ENCODE measurements around the gene TESPA1.
"Not testable (repeated sequence)": the region's sequence is repeated elsewhere in the genome, so short reads cannot be mapped to it uniquely, and the experiment has no call there.

Gene TESPA1

GRCh38 chr12:54943292-54943691 is 41.3 kb downstream of the TESPA1 start:
- not testable (repeated sequence) for H3K27ac ChIP-seq (ENCODE audit: low read depth, low read length); H3K36me3 ChIP-seq (ENCODE audit: control insufficient read depth, insufficient read depth, low read length); H3K27me3 ChIP-seq (ENCODE audit: control insufficient read depth, insufficient read depth, low read length); H3K9ac ChIP-seq (ENCODE audit: low read length); H3K4me3 ChIP-seq (ENCODE audit: low read depth, low read length)
- peaks cover 12% of the 10 kb centered on the region; the same call in 1 of the 2 replicates for H3K9me3 ChIP-seq (ENCODE audit: control insufficient read depth, insufficient read depth, low read depth, low read length)
- peaks cover 12% of the 10 kb centered on the region for H3K4me1 ChIP-seq (ENCODE audit: control insufficient read depth, insufficient read depth, low read length)

GRCh38 chr12:54941659-54942058 is 42.9 kb downstream of the TESPA1 start:
- Histone ChIP-seq H3K4me1 (ENCODE audit: control insufficient read depth, insufficient read depth, low read length) (peaks cover 12% of the 10 kb centered on the region), H3K27ac (ENCODE audit: low read depth, low read length) (no peak overlapping the region; the same call in 1 of the 2 replicates), H3K4me3 (ENCODE audit: low read depth, low read length) (no peak overlapping the region)

GRCh38 chr12:54940727-54941315 is 43.7 kb downstream of the TESPA1 start:
- Histone ChIP-seq H3K27me3 (ENCODE audit: control insufficient read depth, insufficient read depth, low read length) (no peaks in the 10 kb centered on the region), H3K9ac (ENCODE audit: low read length) (no peak overlapping the region), H3K4me3 (ENCODE audit: low read depth, low read length) (no peak overlapping the region), H3K27ac (ENCODE audit: low read depth, low read length) (no peak overlapping the region), H3K4me1 (ENCODE audit: control insufficient read depth, insufficient read depth, low read length) (peaks cover 12% of the 10 kb centered on the region), H3K9me3 (ENCODE audit: control insufficient read depth, insufficient read depth, low read depth, low read length) (peaks cover 9% of the 10 kb centered on the region; the same call in 1 of the 2 replicates), H3K36me3 (ENCODE audit: control insufficient read depth, insufficient read depth, low read length) (no peaks in the 10 kb centered on the region; the same call in 1 of the 2 replicates)

More at GRCh38 chr12:54941659-54942058, 42.9 kb downstream of the TESPA1 start:
- Histone ChIP-seq H3K27me3 (ENCODE audit: control insufficient read depth, insufficient read depth, low read length) (no peaks in the 10 kb centered on the region), H3K9me3 (ENCODE audit: control insufficient read depth, insufficient read depth, low read depth, low read length) (peaks cover 9% of the 10 kb centered on the region; the same call in 1 of the 2 replicates), H3K36me3 (ENCODE audit: control insufficient read depth, insufficient read depth, low read length) (no peaks in the 10 kb centered on the region; the same call in 1 of the 2 replicates), H3K9ac (ENCODE audit: low read length) (peak overlapping the region; percentile 2)

DNA sequence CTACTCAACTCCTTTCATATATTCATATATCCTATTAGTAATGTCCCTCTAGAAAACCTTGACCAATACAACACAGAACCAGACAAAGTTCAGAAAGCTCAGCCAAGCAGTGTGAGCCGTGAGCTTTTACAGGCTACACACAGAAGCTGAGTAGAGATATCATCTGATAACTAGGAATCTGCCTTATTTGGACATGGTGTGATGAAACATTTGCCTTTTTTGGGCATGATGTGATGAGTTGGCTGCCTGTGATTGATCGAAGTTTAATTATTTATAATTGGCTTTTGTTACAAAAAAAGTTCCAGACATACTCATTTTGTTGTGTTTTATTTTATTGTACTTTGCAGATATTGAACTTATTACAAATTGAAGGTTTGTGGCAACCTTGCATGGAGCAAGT is 46.6 kb downstream of the TESPA1 start:
- Histone ChIP-seq H3K4me1 (ENCODE audit: control insufficient read depth, insufficient read depth, low read length) (peaks cover 12% of the 10 kb centered on the region), H3K27ac (ENCODE audit: low read depth, low read length) (no peak overlapping the region), H3K9ac (ENCODE audit: low read length) (no peak overlapping the region), H3K4me3 (ENCODE audit: low read depth, low read length) (no peak overlapping the region), H3K9me3 (ENCODE audit: control insufficient read depth, insufficient read depth, low read depth, low read length) (0 out of 2 replicates have a peak, but pooled peaks cover under 1% of the 10 kb centered on the region), H3K27me3 (ENCODE audit: control insufficient read depth, insufficient read depth, low read length) (no peaks in the 10 kb centered on the region), H3K36me3 (ENCODE audit: control insufficient read depth, insufficient read depth, low read length) (no peaks in the 10 kb centered on the region)

DNA sequence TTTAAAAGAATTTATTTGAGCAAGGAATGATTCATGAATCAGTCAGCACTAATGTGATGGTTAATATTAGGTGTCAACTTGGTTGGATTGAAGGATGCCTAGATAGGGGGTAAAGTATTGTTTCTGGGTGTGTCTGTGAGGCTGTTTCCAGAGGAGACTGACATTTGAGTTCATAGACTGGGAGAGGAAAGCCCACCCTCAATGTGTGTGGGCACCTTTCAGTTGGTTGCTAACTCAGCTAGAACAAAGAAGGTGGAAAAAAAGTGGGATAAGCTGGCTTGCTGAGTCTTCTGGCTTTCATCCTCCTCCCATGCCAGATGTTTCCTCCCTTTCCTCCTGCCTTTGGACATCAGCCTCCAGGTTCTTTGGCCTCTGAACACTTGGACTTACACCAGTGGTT is 47.2 kb downstream of the TESPA1 start:
- no peak overlapping the region for H3K4me3 ChIP-seq (ENCODE audit: low read depth, low read length)
- H3K27ac ChIP-seq (ENCODE audit: low read depth, low read length) = no peak overlapping the region
- peaks cover 12% of the 10 kb centered on the region for H3K4me1 ChIP-seq (ENCODE audit: control insufficient read depth, insufficient read depth, low read length)
- no peaks in the 10 kb centered on the region for H3K36me3 ChIP-seq (ENCODE audit: control insufficient read depth, insufficient read depth, low read length)
- no peak overlapping the region for H3K9ac ChIP-seq (ENCODE audit: low read length)
- H3K9me3 ChIP-seq (ENCODE audit: control insufficient read depth, insufficient read depth, low read depth, low read length) = peaks cover 6% of the 10 kb centered on the region; the same call in 1 of the 2 replicates
- no peaks in the 10 kb centered on the region for H3K27me3 ChIP-seq (ENCODE audit: control insufficient read depth, insufficient read depth, low read length)

DNA sequence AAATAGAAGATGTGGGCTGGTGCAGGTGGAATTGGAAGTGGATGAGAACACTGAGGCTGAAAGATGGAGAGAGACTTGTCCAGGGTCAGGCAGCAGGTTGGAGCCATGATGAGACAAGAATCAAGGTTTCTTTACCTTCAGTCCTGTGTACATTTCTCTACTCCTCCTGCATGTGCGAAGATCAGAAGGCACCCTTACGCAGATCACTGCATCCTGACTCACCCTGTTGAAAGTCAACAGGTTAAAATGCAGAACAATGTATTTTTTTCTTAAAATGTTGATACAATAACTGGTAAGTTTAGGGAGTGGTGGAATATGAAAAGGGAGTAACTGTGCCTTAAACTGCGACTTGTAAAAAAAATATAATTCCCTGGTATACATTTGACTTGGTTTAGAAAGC is 47.8 kb downstream of the TESPA1 start:
- no peak overlapping the region for H3K9ac ChIP-seq (ENCODE audit: low read length)
- H3K4me1 ChIP-seq (ENCODE audit: control insufficient read depth, insufficient read depth, low read length) = peaks cover 5% of the 10 kb centered on the region; the same call in 1 of the 2 replicates
- H3K4me3 ChIP-seq (ENCODE audit: low read depth, low read length) = no peak overlapping the region
- no peaks in the 10 kb centered on the region for H3K36me3 ChIP-seq (ENCODE audit: control insufficient read depth, insufficient read depth, low read length)
- no peaks in the 10 kb centered on the region for H3K27me3 ChIP-seq (ENCODE audit: control insufficient read depth, insufficient read depth, low read length)
- no peak overlapping the region for H3K27ac ChIP-seq (ENCODE audit: low read depth, low read length)
- peaks cover 10% of the 10 kb centered on the region; the same call in 1 of the 2 replicates for H3K9me3 ChIP-seq (ENCODE audit: control insufficient read depth, insufficient read depth, low read depth, low read length)

GRCh38 chr12:54935235-54935951 is 49.2 kb downstream of the TESPA1 start:
- no peak overlapping the region for H3K27ac ChIP-seq (ENCODE audit: low read depth, low read length)
- H3K36me3 ChIP-seq (ENCODE audit: control insufficient read depth, insufficient read depth, low read length) = no peaks in the 10 kb centered on the region
- no peak overlapping the region for H3K4me3 ChIP-seq (ENCODE audit: low read depth, low read length)
- H3K4me1 ChIP-seq (ENCODE audit: control insufficient read depth, insufficient read depth, low read length) = no peaks in the 10 kb centered on the region
- H3K9ac ChIP-seq (ENCODE audit: low read length) = no peak overlapping the region
- no peaks in the 10 kb centered on the region for H3K27me3 ChIP-seq (ENCODE audit: control insufficient read depth, insufficient read depth, low read length)
- H3K9me3 ChIP-seq (ENCODE audit: control insufficient read depth, insufficient read depth, low read depth, low read length) = peaks cover 20% of the 10 kb centered on the region

DNA sequence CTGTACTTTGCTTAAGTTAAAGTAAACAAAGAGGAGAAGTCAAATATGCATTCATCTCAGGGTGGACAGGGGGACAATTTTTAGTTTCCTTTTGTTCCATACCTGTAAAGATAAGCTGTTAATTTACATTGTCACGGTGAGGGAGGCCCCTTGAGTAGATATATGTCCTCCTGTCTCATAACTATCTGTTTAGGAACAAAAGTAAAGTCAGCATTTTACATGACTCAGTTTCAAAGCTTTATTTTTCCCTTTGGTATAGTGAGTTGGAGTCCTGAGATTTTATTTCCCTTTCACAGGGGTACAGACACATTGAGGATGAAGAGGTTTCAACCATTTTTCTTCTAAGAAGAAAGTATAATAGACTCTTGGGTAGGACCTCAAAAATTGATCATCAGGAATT is 50.1 kb downstream of the TESPA1 start:
- peaks cover 30% of the 10 kb centered on the region for H3K9me3 ChIP-seq (ENCODE audit: control insufficient read depth, insufficient read depth, low read depth, low read length)
- no peaks in the 10 kb centered on the region for H3K36me3 ChIP-seq (ENCODE audit: control insufficient read depth, insufficient read depth, low read length)
- no peaks in the 10 kb centered on the region for H3K4me1 ChIP-seq (ENCODE audit: control insufficient read depth, insufficient read depth, low read length)
- no peak overlapping the region for H3K4me3 ChIP-seq (ENCODE audit: low read depth, low read length)
- H3K27me3 ChIP-seq (ENCODE audit: control insufficient read depth, insufficient read depth, low read length) = no peaks in the 10 kb centered on the region
- no peak overlapping the region for H3K27ac ChIP-seq (ENCODE audit: low read depth, low read length)
- H3K9ac ChIP-seq (ENCODE audit: low read length) = no peak overlapping the region

GRCh38 chr12:54933376-54933775 is 51.2 kb downstream of the TESPA1 start:
- Histone ChIP-seq H3K36me3 (ENCODE audit: control insufficient read depth, insufficient read depth, low read length) (no peaks in the 10 kb centered on the region), H3K9ac (ENCODE audit: low read length) (no peak overlapping the region), H3K27ac (ENCODE audit: low read depth, low read length) (no peak overlapping the region), H3K9me3 (ENCODE audit: control insufficient read depth, insufficient read depth, low read depth, low read length) (peaks cover 36% of the 10 kb centered on the region), H3K4me1 (ENCODE audit: control insufficient read depth, insufficient read depth, low read length) (no peaks in the 10 kb centered on the region), H3K27me3 (ENCODE audit: control insufficient read depth, insufficient read depth, low read length) (no peaks in the 10 kb centered on the region), H3K4me3 (ENCODE audit: low read depth, low read length) (no peak overlapping the region)

DNA sequence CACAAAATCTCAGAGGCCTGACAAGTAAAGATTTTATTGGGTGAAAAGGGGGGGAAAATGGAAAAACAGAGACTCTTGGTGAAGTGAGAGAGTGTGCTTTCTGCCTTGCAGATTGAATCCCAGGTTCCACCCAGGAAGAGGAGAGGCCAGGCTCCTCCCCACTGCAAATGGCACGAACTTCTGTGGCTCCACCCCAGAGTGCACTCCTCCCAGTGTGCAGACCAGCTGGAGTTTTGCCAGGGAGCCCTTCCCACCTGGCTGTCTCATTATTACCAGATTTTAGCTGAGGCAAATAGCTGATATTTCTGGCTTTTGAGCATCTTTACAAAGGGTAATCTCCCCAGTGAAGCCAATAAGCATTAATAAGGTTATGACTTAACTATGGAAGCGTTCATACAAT is 51.9 kb downstream of the TESPA1 start:
- Histone ChIP-seq H3K4me3 (ENCODE audit: low read depth, low read length) (no peak overlapping the region), H3K9me3 (ENCODE audit: control insufficient read depth, insufficient read depth, low read depth, low read length) (peaks cover 43% of the 10 kb centered on the region), H3K36me3 (ENCODE audit: control insufficient read depth, insufficient read depth, low read length) (no peaks in the 10 kb centered on the region), H3K4me1 (ENCODE audit: control insufficient read depth, insufficient read depth, low read length) (no peaks in the 10 kb centered on the region), H3K27ac (ENCODE audit: low read depth, low read length) (no peak overlapping the region), H3K9ac (ENCODE audit: low read length) (no peak overlapping the region), H3K27me3 (ENCODE audit: control insufficient read depth, insufficient read depth, low read length) (no peaks in the 10 kb centered on the region)

DNA sequence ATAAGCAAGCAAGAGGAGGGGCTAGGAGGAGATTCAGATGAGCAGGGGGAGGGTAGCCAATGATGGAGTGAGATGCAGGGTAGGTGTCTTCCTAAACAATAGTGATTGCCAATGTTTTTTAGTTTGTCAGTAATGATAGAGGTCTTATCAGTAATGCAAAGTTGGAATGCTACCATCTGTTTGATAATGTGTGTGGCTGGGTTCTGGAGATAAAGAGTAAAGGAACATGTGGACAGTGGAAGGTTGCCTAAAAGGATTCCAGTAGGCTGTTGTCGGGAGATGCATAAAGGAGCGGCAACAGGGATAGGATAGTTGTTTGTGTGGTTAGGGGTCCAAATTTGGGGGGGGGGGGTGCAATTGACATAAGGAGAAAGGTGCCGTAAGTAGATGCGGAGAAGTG is 52.5 kb downstream of the TESPA1 start:
- Histone ChIP-seq H3K4me1 (ENCODE audit: control insufficient read depth, insufficient read depth, low read length) (no peaks in the 10 kb centered on the region), H3K9ac (ENCODE audit: low read length) (no peak overlapping the region)

More for the DNA sequence above, 52.5 kb downstream of the TESPA1 start:
- peaks cover 49% of the 10 kb centered on the region for H3K9me3 ChIP-seq (ENCODE audit: control insufficient read depth, insufficient read depth, low read depth, low read length)
- no peak overlapping the region for H3K27ac ChIP-seq (ENCODE audit: low read depth, low read length)
- H3K27me3 ChIP-seq (ENCODE audit: control insufficient read depth, insufficient read depth, low read length) = no peaks in the 10 kb centered on the region
- no peak overlapping the region for H3K4me3 ChIP-seq (ENCODE audit: low read depth, low read length)
- no peaks in the 10 kb centered on the region for H3K36me3 ChIP-seq (ENCODE audit: control insufficient read depth, insufficient read depth, low read length)

Measured in HUES6 (cell line).